Astrocyte (in vitro differentiated cells and primary cell): ENCODE measurements around the gene ADGRB2. TPM values are rescaled to one million over a fixed set of nuclear protein-coding genes. Genes with fewer than 3 reads are reported as not detected.

Experiments used
- DNase-seq: peaks from one replicate; pipeline ENCODE4 v3.0.0-alpha.2; 2010; ENCODE audit warnings: low read depth
- FAIRE-seq: peaks from 2 replicates; lab custom pipeline; 2011; peaks lifted over from hg19 to GRCh38; lab: Jason Lieb, UNC
- H2AFZ ChIP-seq: 2 replicates; pipeline ENCODE4 v1.6.0; 2012; ENCODE audit warnings: low read depth, low read length, inconsistent platforms
- H3K27ac ChIP-seq: 2 replicates; pipeline ENCODE4 v1.5.1; 2011; ENCODE audit warnings: low read depth, low read length, inconsistent platforms
- H3K27me3 ChIP-seq: 2 replicates; pipeline ENCODE4 v1.6.0; 2011; ENCODE audit warnings: low read length, inconsistent platforms; ENCODE audit not compliant: insufficient read depth
- H3K36me3 ChIP-seq: 2 replicates; pipeline ENCODE4 v1.5.1; 2011; ENCODE audit warnings: low read length, inconsistent platforms; ENCODE audit not compliant: insufficient read depth
- H3K4me1 ChIP-seq: 2 replicates; pipeline ENCODE4 v1.5.1; 2011; ENCODE audit warnings: low read length, inconsistent platforms; ENCODE audit not compliant: insufficient read depth
- H3K4me2 ChIP-seq: 2 replicates; pipeline ENCODE4 v1.6.0; 2012; ENCODE audit warnings: low read length, inconsistent platforms
- H3K4me3 ChIP-seq: 2 replicates; pipeline ENCODE4 v1.5.1; 2011; ENCODE audit warnings: low read depth, mild to moderate bottlenecking, low read length, inconsistent platforms; ENCODE audit not compliant: insufficient read depth
- H3K79me2 ChIP-seq: 2 replicates; pipeline ENCODE4 v1.6.0; 2012; ENCODE audit warnings: mild to moderate bottlenecking, low read length, inconsistent platforms; ENCODE audit not compliant: insufficient read depth
- H3K9ac ChIP-seq: 2 replicates; pipeline ENCODE4 v1.6.0; 2012; ENCODE audit warnings: mild to moderate bottlenecking, low read length, inconsistent platforms
- H3K9me3 ChIP-seq: 2 replicates; pipeline ENCODE4 v1.5.1; 2012; ENCODE audit warnings: low read depth, mild to moderate bottlenecking, low read length, inconsistent platforms; ENCODE audit not compliant: insufficient read depth
- H4K20me1 ChIP-seq: 2 replicates; pipeline ENCODE4 v1.6.0; 2012; ENCODE audit warnings: low read length, inconsistent platforms; ENCODE audit not compliant: insufficient read depth
- H3K27ac Mint-ChIP-seq: one replicate; pipeline ENCODE4 v1.8.0; 2021; ENCODE audit warnings: mild to moderate bottlenecking, mixed read lengths; ENCODE audit not compliant: unreplicated experiment
- H3K27me3 Mint-ChIP-seq: one replicate; pipeline ENCODE4 v1.8.0; 2021; ENCODE audit warnings: low read depth, mixed read lengths; ENCODE audit not compliant: unreplicated experiment
- H3K36me3 Mint-ChIP-seq: one replicate; pipeline ENCODE4 v1.8.0; 2021; ENCODE audit warnings: low read depth, mixed read lengths; ENCODE audit not compliant: unreplicated experiment
- H3K4me1 Mint-ChIP-seq: one replicate; pipeline ENCODE4 v1.8.0; 2021; ENCODE audit warnings: low read depth, mixed read lengths; ENCODE audit not compliant: unreplicated experiment
- H3K4me3 Mint-ChIP-seq: one replicate; pipeline ENCODE4 v1.8.0; 2021; ENCODE audit warnings: mild to moderate bottlenecking, moderate library complexity, mixed read lengths; ENCODE audit not compliant: unreplicated experiment
- H3K9me3 Mint-ChIP-seq: one replicate; pipeline ENCODE4 v1.8.0; 2021; ENCODE audit warnings: mild to moderate bottlenecking, mixed read lengths; ENCODE audit not compliant: unreplicated experiment
- EZH2 ChIP-seq: IDR thresholded peaks from 2 replicates; pipeline ENCODE4 v1.6.1; 2012; ENCODE audit warnings: mild to moderate bottlenecking, low read length, inconsistent platforms; ENCODE audit not compliant: insufficient read depth
- total RNA-seq: library from RNA; stranded (reverse); gene quantifications from 2 replicates; pipeline ENCODE4 v1.2.1, GENCODE V29; 2021
- TF ChIP-seq, protein P1 (sequence below): IDR thresholded peaks from 2 replicates; pipeline ENCODE4 v1.5.1; 2011; ENCODE audit warnings: low read depth, mild to moderate bottlenecking, inconsistent platforms, low read length, moderate library complexity; ENCODE audit not compliant: insufficient read depth

Gene ADGRB2
- total RNA-seq, 1 donor from 2014 or later, result 25.8 TPM

DNA sequence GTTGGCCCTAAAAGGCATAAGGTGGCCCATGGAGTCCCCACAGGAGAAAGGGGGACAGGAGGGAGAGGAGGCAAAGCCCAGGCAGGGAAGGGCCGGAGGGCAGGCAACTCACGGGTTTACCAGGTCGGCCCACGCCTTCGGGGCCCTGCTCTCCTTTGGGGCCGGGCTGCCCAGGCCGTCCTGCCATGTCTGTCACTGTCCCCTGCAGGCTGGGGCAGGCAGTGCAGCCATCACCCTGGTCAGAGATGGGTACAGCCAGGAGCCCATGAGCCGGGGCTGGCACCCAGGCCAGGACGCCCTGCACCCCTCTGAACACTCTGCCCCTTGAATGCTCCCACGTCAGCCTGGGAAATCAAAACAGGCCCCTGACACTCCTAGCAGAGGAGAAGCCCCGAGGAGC, 80.1 kb downstream of the ADGRB2 start:
- no peak overlapping the region for H3K9ac ChIP-seq
- no peak for FAIRE-seq
- H3K9me3 Mint-ChIP-seq, result peaks cover 3% of the 10 kb centered on the region
- H3K4me2 ChIP-seq, result no peak overlapping the region
- no peak overlapping the region for H3K4me3 Mint-ChIP-seq
- no peak for DNase-seq
- H3K27me3 ChIP-seq, result no peaks in the 10 kb centered on the region
- peaks cover 31% of the 10 kb centered on the region for H3K36me3 ChIP-seq
- no peak overlapping the region for H3K27ac Mint-ChIP-seq
- H3K9me3 ChIP-seq, result no peaks in the 10 kb centered on the region
- peaks cover 31% of the 10 kb centered on the region for H3K36me3 Mint-ChIP-seq
- H3K4me3 ChIP-seq, result no peak overlapping the region
- H2AFZ ChIP-seq, result no peak overlapping the region
- no peak overlapping the region for H3K27ac ChIP-seq
- H3K27me3 Mint-ChIP-seq, result peaks cover 4% of the 10 kb centered on the region
- TF ChIP-seq EZH2, result no peak
- TF ChIP-seq, protein P1, sequence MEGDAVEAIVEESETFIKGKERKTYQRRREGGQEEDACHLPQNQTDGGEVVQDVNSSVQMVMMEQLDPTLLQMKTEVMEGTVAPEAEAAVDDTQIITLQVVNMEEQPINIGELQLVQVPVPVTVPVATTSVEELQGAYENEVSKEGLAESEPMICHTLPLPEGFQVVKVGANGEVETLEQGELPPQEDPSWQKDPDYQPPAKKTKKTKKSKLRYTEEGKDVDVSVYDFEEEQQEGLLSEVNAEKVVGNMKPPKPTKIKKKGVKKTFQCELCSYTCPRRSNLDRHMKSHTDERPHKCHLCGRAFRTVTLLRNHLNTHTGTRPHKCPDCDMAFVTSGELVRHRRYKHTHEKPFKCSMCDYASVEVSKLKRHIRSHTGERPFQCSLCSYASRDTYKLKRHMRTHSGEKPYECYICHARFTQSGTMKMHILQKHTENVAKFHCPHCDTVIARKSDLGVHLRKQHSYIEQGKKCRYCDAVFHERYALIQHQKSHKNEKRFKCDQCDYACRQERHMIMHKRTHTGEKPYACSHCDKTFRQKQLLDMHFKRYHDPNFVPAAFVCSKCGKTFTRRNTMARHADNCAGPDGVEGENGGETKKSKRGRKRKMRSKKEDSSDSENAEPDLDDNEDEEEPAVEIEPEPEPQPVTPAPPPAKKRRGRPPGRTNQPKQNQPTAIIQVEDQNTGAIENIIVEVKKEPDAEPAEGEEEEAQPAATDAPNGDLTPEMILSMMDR, result no peak
- peaks cover 22% of the 10 kb centered on the region for H3K4me1 Mint-ChIP-seq
- H3K79me2 ChIP-seq, result no peaks in the 10 kb centered on the region
- H4K20me1 ChIP-seq, result no peaks in the 10 kb centered on the region
- H3K4me1 ChIP-seq, result peaks cover 21% of the 10 kb centered on the region

DNA sequence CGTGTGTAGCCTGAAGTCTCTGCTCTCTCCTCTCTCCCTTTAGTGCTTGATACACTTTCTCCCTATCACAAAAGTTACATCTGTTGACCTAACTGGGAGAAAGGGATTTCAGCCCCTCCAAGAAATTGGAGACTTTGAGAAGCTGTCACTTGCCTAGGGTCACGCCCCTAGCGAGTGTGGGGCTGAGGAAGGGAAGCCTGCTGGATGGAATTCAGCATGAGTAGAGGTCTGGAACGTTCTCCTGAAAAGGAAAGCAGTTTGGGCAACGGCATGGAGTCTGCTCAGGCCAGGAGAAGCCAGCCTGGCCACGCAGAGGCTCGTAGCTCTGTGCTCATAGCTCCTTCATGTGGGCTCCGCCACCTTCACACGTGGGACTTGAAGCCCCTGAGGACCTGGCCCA, 82.7 kb downstream of the ADGRB2 start:
- Mint-ChIP-seq H3K27ac (peak overlapping the region; percentile 41), H3K4me3 (no peak overlapping the region), H3K36me3 (peaks cover 27% of the 10 kb centered on the region), H3K4me1 (peaks cover 10% of the 10 kb centered on the region), H3K27me3 (peaks cover 7% of the 10 kb centered on the region), H3K9me3 (peaks cover 3% of the 10 kb centered on the region)
- Histone ChIP-seq H3K9ac (no peak overlapping the region), H3K4me1 (peaks cover 14% of the 10 kb centered on the region), H3K4me2 (no peak overlapping the region), H3K36me3 (peaks cover 35% of the 10 kb centered on the region), H3K27me3 (no peaks in the 10 kb centered on the region), H3K4me3 (no peak overlapping the region), H3K79me2 (no peaks in the 10 kb centered on the region), H3K9me3 (no peaks in the 10 kb centered on the region), H4K20me1 (no peaks in the 10 kb centered on the region), H2AFZ (no peak overlapping the region), H3K27ac (no peak overlapping the region)
- FAIRE-seq (no peak), DNase-seq (no peak)
- TF ChIP-seq, protein P1, result no peak
- no peak for TF ChIP-seq EZH2

DNA sequence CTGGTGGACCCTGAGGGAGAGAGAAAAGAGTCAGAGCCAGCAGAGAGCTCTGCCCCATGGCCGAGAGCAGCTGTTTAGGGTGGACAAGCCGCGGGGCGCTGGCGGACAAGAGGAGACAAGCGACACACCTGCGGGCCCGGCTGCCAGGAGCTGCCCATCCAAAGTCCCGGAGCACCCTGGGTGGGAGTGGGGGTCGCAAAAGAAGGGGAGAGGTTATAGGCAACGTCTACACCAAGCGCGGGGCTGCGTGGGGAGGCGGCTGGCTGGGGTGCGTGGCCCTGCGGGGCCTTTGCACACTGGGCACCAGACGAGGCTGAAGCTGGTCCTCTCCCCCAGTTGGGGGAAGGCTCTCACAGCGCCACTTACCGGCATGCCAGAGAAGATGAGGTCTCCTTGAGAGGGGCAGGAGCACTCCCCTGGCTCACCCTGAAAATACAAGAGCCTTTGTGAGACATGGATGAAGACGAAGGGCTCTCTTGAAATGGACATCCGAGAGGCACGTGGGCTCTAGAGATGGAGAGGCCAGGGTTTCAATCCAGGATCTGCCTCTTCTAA, 84.4 kb downstream of the ADGRB2 start:
- Mint-ChIP-seq H3K4me3 (no peak overlapping the region), H3K4me1 (peaks cover 2% of the 10 kb centered on the region), H3K36me3 (peaks cover 20% of the 10 kb centered on the region), H3K9me3 (no peaks in the 10 kb centered on the region), H3K27me3 (peaks cover 4% of the 10 kb centered on the region), H3K27ac (no peak overlapping the region)
- Histone ChIP-seq H3K4me1 (peaks cover 12% of the 10 kb centered on the region), H3K36me3 (peaks cover 28% of the 10 kb centered on the region), H2AFZ (no peak overlapping the region), H4K20me1 (no peaks in the 10 kb centered on the region), H3K79me2 (no peaks in the 10 kb centered on the region), H3K9me3 (no peaks in the 10 kb centered on the region), H3K4me2 (no peak overlapping the region), H3K27me3 (no peaks in the 10 kb centered on the region), H3K27ac (no peak overlapping the region), H3K9ac (no peak overlapping the region), H3K4me3 (no peak overlapping the region)
- DNase-seq (no peak), FAIRE-seq (no peak)
- TF ChIP-seq, protein P1, result no peak
- TF ChIP-seq EZH2, result no peak
